ENCODE results near the gene KLF12.

The KLF12 gene

DNA sequence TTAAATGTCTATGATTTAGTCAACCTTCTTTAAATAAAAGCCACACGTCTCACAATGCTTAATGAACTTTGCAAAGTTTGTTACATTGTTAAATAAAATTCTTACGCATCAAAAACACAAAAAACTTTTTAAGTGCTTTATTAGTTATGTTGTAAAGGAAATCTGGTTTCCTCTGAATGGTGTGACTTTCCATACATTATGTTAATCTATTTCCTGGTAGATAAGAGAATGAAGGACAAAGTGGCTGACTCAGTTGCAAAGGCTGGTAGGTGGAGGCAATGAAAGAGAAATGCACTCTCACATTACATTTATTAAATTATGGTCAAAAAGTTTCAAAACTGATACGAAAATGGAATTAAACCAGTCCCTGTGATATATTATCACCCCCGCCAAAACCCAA lies 15.9 kb downstream of the KLF12 start:
- Histone ChIP-seq H3K27ac (ENCODE audit: low read depth, low read length) (no peak overlapping the region), H3K36me3 (ENCODE audit: control insufficient read depth, low read length) (peaks cover 3% of the 10 kb centered on the region), H3K4me3 (ENCODE audit: low read length) (no peak overlapping the region), H4K20me1 (ENCODE audit: control insufficient read depth, insufficient read depth, low read depth, low read length) (no peaks in the 10 kb centered on the region), H3K9me2 (replicated peaks; ENCODE audit: control insufficient read depth, low read length) (no peaks in the 10 kb centered on the region), H3K79me2 (ENCODE audit: control insufficient read depth, low read length) (peaks cover 99% of the 10 kb centered on the region), H3K4me1 (ENCODE audit: control insufficient read depth, low read length) (no peaks in the 10 kb centered on the region), H3K9me3 (ENCODE audit: control insufficient read depth, insufficient read depth, low read length) (peaks cover 8% of the 10 kb centered on the region), H3K27me3 (ENCODE audit: control insufficient read depth, low read length) (no peaks in the 10 kb centered on the region), H3F3A (ENCODE audit: control insufficient read depth, insufficient read depth) (no peaks in the 10 kb centered on the region), H3K4me2 (ENCODE audit: low read length) (no peak overlapping the region)
- TF ChIP-seq EZH2phosphoT487 (IDR thresholded peaks at IDR 0.05; ENCODE audit: borderline replicate concordance, low read length): no peak
- TF ChIP-seq, protein P1, sequence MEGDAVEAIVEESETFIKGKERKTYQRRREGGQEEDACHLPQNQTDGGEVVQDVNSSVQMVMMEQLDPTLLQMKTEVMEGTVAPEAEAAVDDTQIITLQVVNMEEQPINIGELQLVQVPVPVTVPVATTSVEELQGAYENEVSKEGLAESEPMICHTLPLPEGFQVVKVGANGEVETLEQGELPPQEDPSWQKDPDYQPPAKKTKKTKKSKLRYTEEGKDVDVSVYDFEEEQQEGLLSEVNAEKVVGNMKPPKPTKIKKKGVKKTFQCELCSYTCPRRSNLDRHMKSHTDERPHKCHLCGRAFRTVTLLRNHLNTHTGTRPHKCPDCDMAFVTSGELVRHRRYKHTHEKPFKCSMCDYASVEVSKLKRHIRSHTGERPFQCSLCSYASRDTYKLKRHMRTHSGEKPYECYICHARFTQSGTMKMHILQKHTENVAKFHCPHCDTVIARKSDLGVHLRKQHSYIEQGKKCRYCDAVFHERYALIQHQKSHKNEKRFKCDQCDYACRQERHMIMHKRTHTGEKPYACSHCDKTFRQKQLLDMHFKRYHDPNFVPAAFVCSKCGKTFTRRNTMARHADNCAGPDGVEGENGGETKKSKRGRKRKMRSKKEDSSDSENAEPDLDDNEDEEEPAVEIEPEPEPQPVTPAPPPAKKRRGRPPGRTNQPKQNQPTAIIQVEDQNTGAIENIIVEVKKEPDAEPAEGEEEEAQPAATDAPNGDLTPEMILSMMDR (IDR thresholded peaks at IDR 0.05; ENCODE audit: low read depth, low read length, poor library complexity, severe bottlenecking): no peak

DNA sequence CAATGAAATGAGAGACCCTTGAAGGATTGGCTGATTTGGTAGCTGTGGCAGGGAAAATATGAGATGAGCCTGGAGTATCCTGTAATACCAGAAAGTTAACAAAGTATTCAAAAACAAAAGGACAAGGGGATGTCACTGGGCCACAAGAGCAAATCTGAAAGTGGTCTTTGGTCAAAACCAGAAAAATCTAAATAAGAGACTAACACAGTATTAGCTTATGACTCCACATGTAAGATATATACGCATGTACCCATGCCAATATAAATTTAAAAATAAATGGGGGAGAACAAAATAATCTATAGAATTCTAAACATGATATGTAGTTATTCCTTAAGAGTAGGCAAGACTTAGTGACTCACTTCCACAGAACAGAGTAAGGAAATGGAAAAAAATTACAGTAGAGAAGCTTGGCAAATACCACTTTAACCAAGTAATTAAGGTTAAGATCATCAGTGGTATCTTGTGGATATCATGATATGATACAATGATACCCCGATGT lies 16.9 kb downstream of the KLF12 start:
- H3K27ac ChIP-seq (ENCODE audit: low read depth, low read length): no peak overlapping the region
- peaks cover 8% of the 10 kb centered on the region for H3K9me3 ChIP-seq (ENCODE audit: control insufficient read depth, insufficient read depth, low read length)
- TF ChIP-seq, protein P1 (IDR thresholded peaks at IDR 0.05; ENCODE audit: low read depth, low read length, poor library complexity, severe bottlenecking): no peak
- no peaks in the 10 kb centered on the region for H4K20me1 ChIP-seq (ENCODE audit: control insufficient read depth, insufficient read depth, low read depth, low read length)
- H3K79me2 ChIP-seq (ENCODE audit: control insufficient read depth, low read length): peaks cover 99% of the 10 kb centered on the region
- no peaks in the 10 kb centered on the region for H3K27me3 ChIP-seq (ENCODE audit: control insufficient read depth, low read length)
- H3K4me2 ChIP-seq (ENCODE audit: low read length): no peak overlapping the region
- H3K36me3 ChIP-seq (ENCODE audit: control insufficient read depth, low read length): peaks cover 6% of the 10 kb centered on the region
- no peaks in the 10 kb centered on the region for H3K9me2 ChIP-seq (replicated peaks; ENCODE audit: control insufficient read depth, low read length)
- no peak overlapping the region for H3K4me3 ChIP-seq (ENCODE audit: low read length)
- no peaks in the 10 kb centered on the region for H3F3A ChIP-seq (ENCODE audit: control insufficient read depth, insufficient read depth)
- H3K4me1 ChIP-seq (ENCODE audit: control insufficient read depth, low read length): peaks cover 4% of the 10 kb centered on the region; the same call in 1 of the 2 replicates

DNA sequence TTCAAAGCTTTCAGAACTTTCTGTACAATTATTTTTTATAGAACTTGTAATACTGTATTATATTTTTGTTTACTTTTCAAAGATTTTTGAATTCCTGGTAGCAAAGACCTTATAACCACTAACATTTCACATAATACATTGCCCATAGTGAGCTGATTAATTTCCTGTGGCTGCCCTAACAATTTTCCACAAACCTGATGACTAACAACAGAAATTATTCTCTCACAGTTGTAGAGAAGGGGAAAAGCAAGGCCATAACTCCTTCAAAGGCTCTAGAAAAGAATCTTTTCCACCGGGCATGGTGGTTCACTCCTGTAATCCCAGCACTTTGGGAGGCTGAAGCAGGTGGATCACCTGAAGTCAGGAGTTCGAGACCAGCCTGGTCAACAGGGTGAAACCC lies 19.1 kb downstream of the KLF12 start:
- H3K27me3 ChIP-seq (ENCODE audit: control insufficient read depth, low read length): no peaks in the 10 kb centered on the region
- no peaks in the 10 kb centered on the region; the same call in 1 of the 2 replicates for H3F3A ChIP-seq (ENCODE audit: control insufficient read depth, insufficient read depth)
- H3K9me2 ChIP-seq (replicated peaks; ENCODE audit: control insufficient read depth, low read length): no peaks in the 10 kb centered on the region
- no peak overlapping the region for H3K4me3 ChIP-seq (ENCODE audit: low read length)
- TF ChIP-seq, protein P1 (IDR thresholded peaks at IDR 0.05; ENCODE audit: low read depth, low read length, poor library complexity, severe bottlenecking): no peak
- TF ChIP-seq EZH2phosphoT487 (IDR thresholded peaks at IDR 0.05; ENCODE audit: borderline replicate concordance, low read length): no peak
- peaks cover 12% of the 10 kb centered on the region for H3K4me1 ChIP-seq (ENCODE audit: control insufficient read depth, low read length)
- H3K79me2 ChIP-seq (ENCODE audit: control insufficient read depth, low read length): peaks cover 95% of the 10 kb centered on the region
- H3K9me3 ChIP-seq (ENCODE audit: control insufficient read depth, insufficient read depth, low read length): peaks cover 8% of the 10 kb centered on the region
- no peaks in the 10 kb centered on the region for H4K20me1 ChIP-seq (ENCODE audit: control insufficient read depth, insufficient read depth, low read depth, low read length)
- no peak overlapping the region for H3K27ac ChIP-seq (ENCODE audit: low read depth, low read length)
- H3K4me2 ChIP-seq (ENCODE audit: low read length): no peak overlapping the region
- H3K36me3 ChIP-seq (ENCODE audit: control insufficient read depth, low read length): peaks cover 6% of the 10 kb centered on the region
